Right hindlimb (tissue), 1 donor: Measurements from ENCODE around the gene PRKAR1B.
A peak's percentile ranks its signal among the peaks of the same experiment; 100 is the strongest.

Experiments
- DNase-seq: peaks from one replicate; pipeline ENCODE4 v3.0.0-alpha.2; 2018

The PRKAR1B gene

DNA sequence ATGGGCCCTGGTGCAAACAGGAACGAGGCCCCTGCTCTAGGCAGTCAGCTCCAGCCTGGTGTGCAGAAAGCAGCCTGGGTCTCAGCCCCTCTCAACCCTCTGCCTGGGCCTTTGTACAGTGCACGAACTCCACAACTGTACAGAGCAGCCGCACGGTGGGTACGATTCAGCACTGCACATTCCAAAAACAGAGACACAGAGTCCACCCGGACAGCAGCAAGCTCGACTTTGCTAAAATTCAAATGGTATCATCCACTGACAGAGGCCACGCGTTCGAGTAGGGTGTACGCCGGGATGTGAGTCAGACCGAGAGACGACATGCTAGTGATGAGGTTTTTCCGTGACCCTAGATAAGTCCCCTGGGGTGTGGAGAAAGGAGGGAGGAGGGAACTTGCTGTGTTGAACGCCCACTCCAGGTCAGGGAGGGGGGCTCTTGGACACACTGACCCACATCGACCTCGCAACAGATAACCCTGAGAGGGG, 141.8 kb downstream of the PRKAR1B start:
- no peak for DNase-seq

DNA sequence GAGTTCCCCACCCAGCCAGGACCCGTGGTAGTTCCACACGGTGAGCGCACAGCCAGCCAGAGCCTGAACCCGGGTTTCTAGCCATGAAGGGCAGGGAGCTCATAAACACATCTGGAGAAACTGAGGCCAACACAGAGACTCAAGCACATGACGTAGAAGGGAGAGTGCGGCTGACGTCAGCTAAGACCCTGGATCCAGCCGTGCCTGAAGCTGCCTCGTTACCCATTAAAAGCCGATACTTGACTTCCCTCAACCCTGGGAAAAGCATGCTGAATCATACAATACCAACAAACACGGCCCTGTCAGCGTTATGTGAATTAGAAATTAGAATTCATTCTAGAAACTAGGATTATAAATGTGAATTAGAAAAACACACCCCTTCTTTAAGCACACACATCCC, 142.3 kb downstream of the PRKAR1B start:
- no peak for DNase-seq

DNA sequence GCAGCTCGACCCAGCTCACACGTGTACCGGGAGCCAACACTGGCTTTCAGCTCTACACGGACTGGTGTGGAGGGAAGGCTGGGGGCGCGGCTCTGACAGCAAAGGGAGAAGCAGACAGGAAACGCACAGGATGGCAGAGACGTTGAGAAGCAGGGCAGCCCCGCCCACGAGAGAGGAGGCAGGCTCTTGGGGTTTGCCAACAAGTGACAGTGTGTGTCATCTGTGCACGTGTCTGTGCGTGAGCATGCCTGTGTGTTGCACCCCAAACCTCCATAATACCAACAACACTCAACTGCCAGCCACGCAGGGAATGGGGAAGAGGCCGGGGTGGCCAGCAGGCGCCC, 143.0 kb downstream of the PRKAR1B start:
- no peak for DNase-seq

DNA sequence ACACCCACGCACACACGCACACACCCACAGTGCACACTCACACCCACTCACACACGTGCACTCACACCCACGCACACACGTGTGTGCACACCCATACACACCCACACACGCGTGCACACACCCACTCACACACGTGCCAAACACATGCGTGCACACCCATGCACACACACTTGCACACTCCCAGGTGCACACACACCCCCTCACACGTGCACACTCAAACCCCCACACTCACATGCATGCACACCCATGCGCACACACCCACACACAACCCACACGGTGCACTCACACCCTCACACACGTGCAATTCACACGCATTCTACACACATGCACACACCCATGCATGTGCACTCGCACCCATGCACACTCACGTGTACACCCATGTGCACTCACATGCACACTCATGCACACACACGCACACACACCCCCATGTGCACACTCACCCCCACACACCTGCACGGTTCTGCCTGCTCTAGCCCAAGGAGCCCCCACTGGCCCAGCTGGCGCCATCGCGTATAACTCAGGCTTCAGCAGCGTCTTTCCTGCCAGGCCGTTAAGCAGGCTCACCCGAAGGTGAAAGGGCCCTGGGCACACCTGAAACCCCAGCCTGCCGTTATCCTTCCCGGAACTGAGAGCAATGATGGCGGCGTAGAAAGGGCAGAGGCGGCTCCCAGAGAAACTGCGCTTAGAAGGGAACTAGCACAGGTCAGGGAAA, 143.5 kb downstream of the PRKAR1B start:
- no peak for DNase-seq

DNA sequence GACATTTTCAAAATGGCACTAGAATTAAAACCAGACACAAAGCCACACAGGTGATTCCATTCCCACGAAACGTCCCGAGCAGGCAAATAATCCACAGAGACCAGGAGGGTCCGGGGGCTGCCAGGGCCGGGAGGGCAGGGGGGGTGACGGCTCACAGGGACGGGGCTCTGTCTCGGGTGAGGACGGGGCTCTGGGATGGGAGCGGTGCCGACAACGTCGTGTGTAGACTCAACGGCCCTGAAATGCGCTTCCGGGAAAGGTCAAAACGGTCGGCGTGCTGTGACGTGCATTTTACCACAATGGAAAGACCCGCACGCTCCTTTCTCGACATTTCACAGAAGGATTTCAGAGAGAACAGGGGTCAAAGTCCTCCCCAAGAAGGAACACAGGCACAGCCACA, 144.2 kb downstream of the PRKAR1B start:
- no peak for DNase-seq

DNA sequence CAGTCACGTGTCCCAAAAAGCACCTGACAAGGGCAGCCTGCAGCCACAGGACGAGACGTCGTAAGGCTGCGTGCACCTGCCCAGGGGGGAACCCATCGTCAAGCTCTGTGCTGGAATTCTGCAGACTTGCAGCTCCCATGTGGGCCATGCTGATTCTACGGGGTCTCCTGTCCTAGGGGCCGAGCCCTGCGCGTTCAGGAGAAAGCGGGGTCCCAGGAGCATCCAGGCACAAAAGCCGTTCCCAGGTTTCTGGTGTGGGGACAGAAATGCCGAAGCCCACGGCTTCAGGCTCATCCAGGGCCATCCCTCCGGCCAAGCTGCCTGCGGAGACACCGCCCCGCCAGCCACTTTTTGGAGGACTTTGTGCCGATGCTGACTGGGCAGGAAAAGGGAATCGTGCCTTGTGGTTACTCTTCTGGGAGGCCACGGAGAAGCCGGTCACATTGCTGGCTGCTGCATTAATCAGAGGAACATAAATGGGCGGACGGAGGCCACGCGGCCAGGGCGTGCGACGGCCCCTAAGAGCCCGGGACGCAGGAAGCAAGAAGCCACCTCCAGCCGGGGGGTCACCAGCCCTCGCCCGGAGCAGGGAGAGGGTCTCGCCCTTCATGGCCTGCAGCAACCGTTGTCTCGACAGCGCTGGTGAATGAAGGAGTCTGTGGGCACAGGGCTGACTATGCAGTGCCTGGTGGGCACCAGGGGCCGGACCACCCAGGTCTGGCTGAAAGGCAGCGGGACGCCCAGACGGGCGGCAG, 144.8 kb downstream of the PRKAR1B start:
- no peak for DNase-seq

DNA sequence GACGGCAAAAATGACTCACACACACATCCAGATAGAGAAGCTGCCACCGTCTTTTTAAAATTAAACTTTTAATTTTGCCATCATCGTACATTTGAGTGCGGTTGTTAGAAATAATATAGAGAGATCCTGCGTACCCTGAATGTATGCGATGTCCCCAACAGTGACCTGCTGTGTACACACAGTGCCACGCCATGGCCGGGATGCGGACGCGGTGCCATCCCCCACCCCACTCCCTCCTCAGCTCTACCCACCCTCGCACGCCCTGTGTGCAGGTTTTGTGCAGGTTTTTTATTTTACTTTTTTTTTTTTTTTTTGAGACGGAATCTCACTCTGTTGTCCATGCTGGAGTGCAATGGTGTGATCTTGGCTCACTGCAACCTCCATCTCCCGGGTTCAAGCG, 148.7 kb downstream of the PRKAR1B start:
- no peak for DNase-seq

DNA sequence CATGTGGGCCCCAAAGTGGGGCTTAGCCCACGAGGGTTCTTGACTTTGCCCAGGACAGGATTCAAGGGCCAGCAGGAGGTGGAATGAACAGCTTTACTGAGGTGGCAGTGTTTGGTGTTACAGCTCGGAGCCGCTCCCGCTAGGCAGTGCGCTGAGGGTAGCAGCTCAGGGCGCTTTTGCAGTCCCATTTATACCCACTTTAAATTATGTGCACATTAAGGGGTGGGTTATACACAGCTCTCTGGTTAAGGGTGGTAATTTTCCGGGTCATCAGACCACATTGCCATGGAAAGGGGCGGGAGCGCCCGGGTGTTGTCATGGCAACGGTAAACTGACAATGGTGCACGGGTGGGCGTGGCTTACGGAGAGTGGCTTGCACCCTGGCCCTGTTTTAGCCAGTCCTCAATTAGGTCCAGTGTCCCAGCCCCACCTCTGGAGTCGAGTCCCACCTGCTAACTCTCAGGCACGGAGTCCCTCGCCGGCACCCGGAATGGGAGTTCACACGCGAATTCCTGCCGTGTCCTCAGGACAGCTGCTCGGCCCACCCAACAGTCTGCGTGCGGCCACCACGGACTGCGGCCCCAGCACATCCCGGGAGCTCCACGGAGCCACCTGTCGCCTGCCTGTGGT, 149.2 kb downstream of the PRKAR1B start:
- DNase-seq, result peak; percentile 53

DNA sequence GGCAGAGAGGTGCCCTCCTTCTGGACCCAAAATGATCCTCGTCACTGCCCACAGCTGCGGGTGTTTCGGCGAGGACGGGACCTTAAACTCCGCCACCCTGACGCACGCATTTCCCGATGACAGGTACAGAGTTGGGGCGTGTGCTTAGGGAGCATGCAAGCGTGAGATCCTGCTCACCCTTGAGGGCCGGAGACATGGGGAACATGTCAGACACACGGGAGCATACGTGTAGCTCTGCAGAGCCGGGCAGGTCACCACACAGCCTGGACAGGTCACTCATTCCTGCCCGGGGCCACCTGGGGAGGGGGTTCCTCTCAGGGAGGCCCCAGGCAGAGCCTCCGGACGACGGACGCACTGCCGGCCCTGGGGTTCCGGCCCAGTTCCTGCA, 149.8 kb downstream of the PRKAR1B start:
- DNase-seq, result no peak

DNA sequence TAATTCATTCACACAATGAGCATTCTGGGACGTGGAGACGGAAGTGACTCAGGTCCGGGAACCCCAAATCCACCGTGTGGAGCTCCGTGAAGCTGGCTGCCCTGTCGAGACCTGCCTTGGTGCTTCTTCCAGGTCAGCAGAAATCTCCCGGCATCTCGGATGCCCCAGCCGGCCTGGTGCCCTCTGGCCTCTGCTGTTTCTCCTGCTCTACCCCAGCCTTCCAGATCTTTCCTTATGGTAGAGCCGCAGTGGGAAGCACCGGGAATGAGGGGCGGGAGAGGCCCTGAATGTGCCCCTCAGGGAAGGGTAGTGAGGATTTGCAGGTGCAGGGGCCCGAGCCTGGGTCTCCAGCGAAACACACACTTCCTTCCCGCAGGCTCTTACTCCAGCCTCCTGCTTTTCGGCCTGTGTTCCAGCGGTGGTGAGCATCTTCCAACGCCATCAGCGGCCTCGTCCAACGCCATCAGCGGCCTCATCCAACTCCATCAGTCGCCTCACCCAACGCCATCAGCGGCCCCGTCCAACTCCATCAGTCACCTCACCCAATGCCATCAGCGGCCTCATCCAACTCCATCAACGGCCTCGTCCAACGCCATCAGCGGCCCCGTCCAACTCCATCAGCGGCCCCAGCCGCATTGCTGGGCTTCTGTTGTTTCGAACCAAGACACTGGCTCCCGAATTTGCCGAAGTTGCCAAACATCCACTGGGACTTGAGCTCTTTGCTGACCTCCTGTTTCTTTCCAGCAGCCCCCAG, 150.4 kb downstream of the PRKAR1B start:
- no peak for DNase-seq

DNA sequence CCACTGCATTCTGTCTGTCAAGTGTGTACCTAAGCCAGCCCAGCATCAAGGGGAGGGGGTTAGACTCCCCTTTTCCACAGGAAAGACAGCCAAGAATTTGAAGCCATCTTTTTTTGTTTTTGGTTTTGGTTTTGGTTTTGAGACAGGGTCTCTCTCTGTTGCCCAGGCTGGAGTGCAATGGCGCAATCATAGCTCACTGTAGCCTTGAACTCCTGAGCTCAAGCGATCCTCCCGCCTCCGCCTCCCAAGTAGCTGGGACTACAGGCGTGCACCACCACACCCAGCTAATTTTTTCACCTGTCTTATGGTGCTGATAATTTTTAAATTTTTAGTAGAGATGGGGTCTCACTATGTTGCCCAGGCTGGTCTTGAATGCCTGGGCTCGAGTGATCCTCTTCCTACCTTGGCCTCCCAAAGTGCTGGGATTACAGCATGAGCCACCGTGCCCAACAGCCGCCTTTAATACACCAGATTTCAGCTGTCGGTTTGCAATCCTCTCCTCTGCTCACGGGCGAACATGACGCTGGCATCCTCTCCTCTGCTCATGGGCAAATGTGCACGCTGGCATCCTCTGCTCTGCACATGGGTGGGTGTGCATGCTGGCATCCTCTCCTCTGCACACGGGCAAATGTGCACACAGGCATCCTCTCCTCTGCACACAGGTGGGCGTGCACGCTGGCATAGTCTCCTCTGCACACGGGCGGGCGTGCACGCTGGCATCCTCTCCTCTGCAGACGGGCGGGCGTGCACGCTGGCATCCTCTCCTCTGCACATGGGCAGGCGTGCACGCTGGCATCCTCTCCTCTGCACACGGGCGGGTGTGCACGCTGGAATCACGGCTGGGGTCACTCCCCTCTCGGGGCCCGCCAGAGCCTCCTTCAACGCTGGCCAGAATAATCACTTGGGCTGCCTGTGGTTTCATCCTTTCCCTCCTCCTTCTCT, 151.4 kb downstream of the PRKAR1B start:
- no peak for DNase-seq

DNA sequence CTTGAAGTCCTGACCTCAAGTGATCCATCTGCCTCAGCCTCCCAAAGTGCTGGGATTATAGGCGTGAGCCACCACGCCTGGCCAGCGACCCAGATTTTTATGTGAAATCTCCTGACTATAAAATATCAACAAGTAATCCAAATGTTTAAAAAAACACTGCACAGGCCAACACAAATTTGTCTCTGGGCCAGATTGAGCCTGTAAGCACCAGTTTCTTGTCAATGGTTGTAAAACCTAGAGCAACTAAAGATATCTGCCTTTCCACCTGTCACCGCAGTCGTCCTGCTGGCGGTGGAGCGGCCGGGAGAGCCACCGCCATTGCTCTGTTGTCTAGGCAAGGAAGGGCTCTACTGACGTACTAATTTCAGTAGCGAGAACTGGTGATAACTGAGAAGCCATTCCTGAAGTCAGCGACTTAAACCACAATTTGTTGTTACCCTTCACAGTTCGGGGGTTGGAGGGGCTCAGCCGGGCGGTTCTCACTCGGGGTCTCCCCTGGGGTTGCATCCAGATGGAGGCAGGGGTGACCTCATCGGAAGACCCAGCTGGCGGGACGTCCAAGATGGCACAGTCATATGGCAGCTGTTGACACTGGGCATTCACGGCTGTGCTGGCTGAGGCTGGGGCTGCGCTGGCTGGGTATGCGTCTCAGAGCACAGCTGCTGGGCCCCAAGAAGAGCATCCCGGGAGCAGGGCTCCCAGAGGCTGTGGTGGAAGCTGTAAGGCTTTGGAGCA, 152.3 kb downstream of the PRKAR1B start:
- DNase-seq, result peak; percentile 87

DNA sequence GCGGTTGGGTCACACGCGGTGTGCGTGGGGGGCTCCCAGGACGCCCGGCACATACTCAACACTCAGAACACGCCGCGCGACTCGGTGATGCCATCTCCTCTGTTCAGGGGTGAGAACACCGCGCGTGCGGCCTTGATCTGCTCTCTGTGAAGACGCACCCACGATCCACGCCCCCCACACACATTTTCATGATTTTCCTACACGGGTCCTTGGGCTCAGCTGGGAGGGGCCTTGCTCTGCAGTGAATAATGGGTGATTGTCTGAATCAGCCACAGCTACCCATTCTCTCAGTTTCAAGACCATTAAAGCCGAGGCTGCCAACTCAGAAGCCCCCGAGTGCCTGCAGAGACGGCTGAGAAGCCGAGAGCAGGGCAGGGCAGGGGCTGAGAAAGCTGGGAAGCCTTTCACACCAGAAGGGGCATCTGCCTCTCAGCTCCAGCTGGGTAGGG, 153.1 kb downstream of the PRKAR1B start:
- no peak for DNase-seq

DNA sequence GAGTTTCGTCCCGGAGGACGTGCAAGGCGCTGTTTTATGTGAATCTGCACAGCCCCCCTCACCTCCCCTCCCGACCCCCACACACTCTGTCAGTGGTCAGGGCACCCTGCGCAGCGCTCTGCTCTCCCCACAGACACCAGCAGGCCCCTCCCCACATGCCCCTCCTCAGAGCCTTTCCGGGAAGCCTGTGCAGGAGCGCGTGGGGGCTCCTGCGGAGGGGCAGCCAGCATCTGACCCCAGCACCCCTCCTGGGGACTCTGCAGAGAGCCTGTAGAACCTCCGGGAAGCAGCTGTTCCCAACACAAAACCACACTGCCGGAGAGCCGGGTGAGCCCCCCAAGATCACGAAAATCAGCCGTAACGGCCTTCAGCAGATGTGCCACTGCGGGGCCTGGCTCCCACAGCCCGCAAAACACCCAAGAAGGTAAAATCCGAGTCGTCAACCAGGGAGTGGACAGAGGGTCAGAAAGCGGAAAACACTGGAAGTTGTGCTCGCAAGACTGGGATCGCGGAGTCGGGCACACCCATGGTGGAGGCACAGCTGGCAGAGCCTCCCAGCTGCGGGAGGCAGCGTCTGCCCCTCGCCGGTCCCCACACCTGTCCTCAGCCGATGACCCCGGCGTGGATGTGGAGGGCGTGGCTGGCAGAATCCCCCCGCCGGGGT, 153.7 kb downstream of the PRKAR1B start:
- no peak for DNase-seq

DNA sequence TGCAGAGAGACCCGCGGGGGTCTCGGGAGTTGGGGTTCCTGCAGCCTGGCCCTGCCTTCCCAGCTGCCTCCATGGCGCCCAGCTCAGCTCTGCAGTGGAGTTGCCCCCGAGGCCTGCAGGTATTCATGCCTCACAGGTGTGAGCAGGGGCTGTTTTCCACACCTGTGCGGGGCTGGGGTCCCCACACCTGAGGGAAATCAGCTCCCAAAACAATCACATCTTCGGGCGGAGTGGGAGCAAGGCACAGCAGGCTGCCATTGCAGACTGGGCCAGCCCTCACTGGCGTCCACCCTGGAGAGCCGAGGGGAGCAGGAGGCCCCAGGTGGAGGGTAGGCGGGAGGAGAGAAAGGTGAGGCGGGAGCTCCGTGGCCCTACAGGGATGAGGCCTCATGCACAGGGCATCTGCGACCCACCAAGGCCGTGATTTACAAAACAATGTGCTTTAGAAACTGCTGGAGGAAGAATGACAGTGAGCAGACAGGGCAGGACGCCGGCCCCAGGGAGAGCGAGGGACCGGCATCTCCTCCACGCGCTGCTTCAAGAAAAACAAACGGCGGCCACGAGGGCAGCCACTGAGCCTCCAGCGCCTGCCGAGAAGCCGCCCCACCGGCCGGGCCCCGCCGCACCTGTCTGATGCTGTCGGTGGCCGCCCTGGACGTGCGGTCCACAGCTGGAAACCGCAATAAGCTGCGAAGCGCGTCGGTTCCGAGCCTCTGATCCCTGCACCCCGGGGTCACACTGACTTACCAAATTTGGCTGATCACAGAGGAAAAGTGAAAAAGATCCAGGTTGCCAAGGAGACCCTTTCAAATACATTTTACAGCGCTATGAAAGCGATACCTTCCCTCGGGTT, 154.4 kb downstream of the PRKAR1B start:
- DNase-seq, result no peak

DNA sequence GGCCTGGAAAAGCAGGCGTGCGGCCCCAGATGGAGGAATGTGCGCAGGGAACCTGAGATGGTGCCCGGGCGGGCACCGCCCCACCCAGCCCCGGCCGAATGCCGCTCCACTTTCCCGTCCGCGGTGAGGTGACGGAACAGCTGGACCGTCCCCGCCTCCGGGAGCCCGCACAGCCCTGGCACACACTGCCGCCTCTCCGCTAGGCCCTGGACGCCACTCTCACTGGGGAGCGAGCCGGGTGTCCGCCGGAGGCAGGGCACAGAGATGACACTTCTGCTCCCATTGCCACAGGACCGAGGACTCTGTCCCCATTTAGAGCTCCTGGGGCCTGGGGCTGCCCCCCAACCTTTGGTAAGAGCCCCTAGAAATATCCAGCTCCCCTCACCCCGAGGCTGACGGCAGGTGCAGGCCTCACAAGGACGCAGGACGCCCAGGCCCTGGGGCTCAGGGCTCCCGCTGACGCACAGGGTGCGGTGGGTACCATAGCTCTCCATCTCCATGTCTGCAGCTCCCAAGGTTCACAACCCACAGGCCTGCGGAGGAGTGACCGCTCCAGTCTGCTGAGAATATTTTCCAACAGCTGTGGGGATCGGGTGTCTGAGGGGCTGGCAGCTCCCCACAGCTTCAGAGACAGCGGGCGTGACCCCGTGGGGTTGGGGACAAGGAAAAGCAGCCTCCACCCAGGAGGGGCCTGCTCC, 155.2 kb downstream of the PRKAR1B start:
- DNase-seq, result peak; percentile 66

DNA sequence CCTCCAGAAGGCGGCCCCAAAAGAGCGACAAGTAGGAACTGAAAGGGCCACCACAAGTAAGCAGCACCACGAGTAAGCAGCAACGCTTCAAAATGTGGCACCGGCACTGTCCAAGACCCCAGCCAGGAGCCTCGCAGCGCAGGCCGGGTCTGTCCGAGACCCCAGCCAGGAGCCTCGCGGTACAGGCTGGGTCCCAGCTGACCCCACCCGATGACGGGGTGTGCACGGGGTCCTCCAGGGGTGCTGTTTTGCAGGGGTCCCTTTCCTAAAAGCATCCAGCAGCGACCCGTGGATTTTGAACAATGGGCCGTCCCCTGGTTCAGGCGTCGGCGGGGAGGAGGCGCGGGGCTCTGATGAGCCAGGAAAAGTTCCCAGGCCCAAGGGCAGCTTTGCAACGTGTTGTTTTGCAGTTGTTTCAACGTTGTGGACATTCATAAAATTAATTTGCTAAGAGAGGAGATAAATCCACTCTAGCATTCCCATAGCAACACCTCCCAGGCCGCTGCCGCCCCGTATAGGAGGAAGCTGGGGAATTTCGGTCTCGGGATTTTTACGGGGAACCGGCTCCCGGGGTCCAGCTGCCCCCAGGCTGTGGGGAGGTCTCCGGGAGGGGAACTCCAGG, 155.9 kb downstream of the PRKAR1B start:
- no peak for DNase-seq

DNA sequence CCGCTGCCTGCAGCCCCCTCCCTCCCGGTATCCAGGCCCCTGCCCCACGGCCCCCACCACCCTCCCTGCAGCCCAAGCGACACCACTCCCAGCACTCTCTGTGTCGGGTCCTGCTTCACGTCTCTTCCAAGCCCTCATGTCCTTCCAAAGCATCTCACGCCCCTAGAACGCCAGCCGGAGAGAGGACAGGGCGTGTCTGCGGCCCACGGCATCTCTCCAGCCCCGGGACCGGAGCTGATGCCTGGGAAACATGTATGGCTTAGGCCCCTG, 156.3 kb downstream of the PRKAR1B start:
- no peak for DNase-seq
